Mucosa of rectum (tissue), 2 donors: ENCODE data around the gene PANK1.

ENCODE experiments used
- H3K27ac ChIP-seq, 2 donors: one replicate each; pipeline ENCODE4 v1.7.0; 2013; ENCODE audit warnings: inconsistent platforms in 2 of 2, low read depth in 2 of 2, low read length in 2 of 2
- H3K27me3 ChIP-seq, 2 donors: one replicate each; pipeline ENCODE4 v1.7.0; 2013; ENCODE audit warnings: low read length in 2 of 2; ENCODE audit not compliant: control insufficient read depth in 2 of 2, insufficient read depth in 2 of 2
- H3K36me3 ChIP-seq, 2 donors: one replicate each; pipeline ENCODE4 v1.7.0; 2013; ENCODE audit warnings: low read length in 2 of 2; ENCODE audit not compliant: control insufficient read depth in 2 of 2, insufficient read depth in 2 of 2
- H3K4me1 ChIP-seq, 2 donors: one replicate each; pipeline ENCODE4 v1.7.0; 2013; ENCODE audit warnings: low read length in 2 of 2, mild to moderate bottlenecking in 1 of 2; ENCODE audit not compliant: control insufficient read depth in 2 of 2, insufficient read depth in 2 of 2
- H3K4me3 ChIP-seq, 2 donors: one replicate each; pipeline ENCODE4 v1.7.0; 2013; ENCODE audit warnings: low read length in 2 of 2
- H3K9ac ChIP-seq, 2 donors: one replicate each; pipeline ENCODE4 v1.7.0; 2013; ENCODE audit warnings: low read length in 2 of 2, low read depth in 1 of 2, mild to moderate bottlenecking in 1 of 2
- H3K9me3 ChIP-seq, 2 donors: one replicate each; pipeline ENCODE4 v1.7.0; 2013; ENCODE audit warnings: low read length in 2 of 2; ENCODE audit not compliant: control insufficient read depth in 2 of 2
- donor health status: healthy.
- donor health status: Normal muscosa, but diverticular disease.

PANK1 gene

GRCh38 chr10:89604200-89604599, 40.8 kb downstream of the PANK1 start:
- Histone ChIP-seq H3K36me3 (peaks cover 0 to 4% of the 10 kb centered on the region in 2 donors), H3K27ac (no peak overlapping the region), H3K27me3 (no peaks in the 10 kb centered on the region), H3K9ac (no peak overlapping the region), H3K9me3 (no peaks in the 10 kb centered on the region), H3K4me3 (no peak overlapping the region), H3K4me1 (peaks cover 0 to 3% of the 10 kb centered on the region in 2 donors)

- Histone ChIP-seq H3K9ac (no peak overlapping the region), H3K9me3 (no peaks in the 10 kb centered on the region), H3K4me3 (no peak overlapping the region), H3K36me3 (peaks cover 0 to 13% of the 10 kb centered on the region in 2 donors), H3K27ac (no peak overlapping the region), H3K4me1 (peaks cover 0 to 3% of the 10 kb centered on the region in 2 donors), H3K27me3 (no peaks in the 10 kb centered on the region)
Observed at GRCh38 chr10:89602919-89603318, 42.1 kb downstream of the PANK1 start.

GRCh38 chr10:89601728-89602361, 43.2 kb downstream of the PANK1 start:
- H3K36me3 ChIP-seq = peaks cover 0 to 16% of the 10 kb centered on the region in 2 donors
- H3K27ac ChIP-seq = no peak overlapping the region
- H3K9ac ChIP-seq = no peak overlapping the region
- peaks cover 0 to 3% of the 10 kb centered on the region in 2 donors for H3K4me1 ChIP-seq
- no peak overlapping the region for H3K4me3 ChIP-seq
- H3K27me3 ChIP-seq = no peaks in the 10 kb centered on the region
- H3K9me3 ChIP-seq = no peaks in the 10 kb centered on the region

GRCh38 chr10:89600041-89600440, 45.0 kb downstream of the PANK1 start:
- Histone ChIP-seq H3K4me3 (no peak overlapping the region), H3K9me3 (no peaks in the 10 kb centered on the region), H3K4me1 (peaks cover 0 to 3% of the 10 kb centered on the region in 2 donors), H3K36me3 (peaks cover 0 to 16% of the 10 kb centered on the region in 2 donors), H3K27ac (no peak overlapping the region), H3K9ac (no peak overlapping the region), H3K27me3 (no peaks in the 10 kb centered on the region)

- no peak overlapping the region for H3K9ac ChIP-seq
- no peaks in the 10 kb centered on the region for H3K9me3 ChIP-seq
- H3K27ac ChIP-seq = no peak overlapping the region
- H3K4me3 ChIP-seq = no peak overlapping the region
- peaks cover 2 to 6% of the 10 kb centered on the region in 2 donors for H3K36me3 ChIP-seq
- no peaks in the 10 kb centered on the region for H3K27me3 ChIP-seq
- no peaks in the 10 kb centered on the region for H3K4me1 ChIP-seq
Observed at GRCh38 chr10:89593043-89593442, 52.0 kb downstream of the PANK1 start.

- Histone ChIP-seq H3K9ac (no peak overlapping the region), H3K36me3 (peaks cover 2% of the 10 kb centered on the region in 2 donors), H3K4me3 (no peak overlapping the region), H3K27ac (no peak overlapping the region), H3K9me3 (no peaks in the 10 kb centered on the region), H3K4me1 (no peaks in the 10 kb centered on the region), H3K27me3 (no peaks in the 10 kb centered on the region)
Observed at GRCh38 chr10:89592539-89592938, 52.5 kb downstream of the PANK1 start.

- no peaks in the 10 kb centered on the region for H3K9me3 ChIP-seq
- no peak overlapping the region for H3K9ac ChIP-seq
- no peak overlapping the region for H3K27ac ChIP-seq
- peaks cover 2% of the 10 kb centered on the region in 2 donors for H3K36me3 ChIP-seq
- H3K4me3 ChIP-seq = no peak overlapping the region
- no peaks in the 10 kb centered on the region for H3K4me1 ChIP-seq
- H3K27me3 ChIP-seq = no peaks in the 10 kb centered on the region
Observed at GRCh38 chr10:89591796-89592271, 53.2 kb downstream of the PANK1 start.

- H3K27ac ChIP-seq = no peak overlapping the region
- H3K9me3 ChIP-seq = no peaks in the 10 kb centered on the region
- no peaks in the 10 kb centered on the region for H3K4me1 ChIP-seq
- no peak overlapping the region for H3K9ac ChIP-seq
- peaks cover 2% of the 10 kb centered on the region in 2 donors for H3K36me3 ChIP-seq
- no peaks in the 10 kb centered on the region for H3K27me3 ChIP-seq
- H3K4me3 ChIP-seq = no peak overlapping the region
Observed at GRCh38 chr10:89591111-89591795, 53.8 kb downstream of the PANK1 start.

GRCh38 chr10:89590326-89590725, 54.7 kb downstream of the PANK1 start:
- H3K4me1 ChIP-seq = no peaks in the 10 kb centered on the region

GRCh38 chr10:89589101-89589720, 55.8 kb downstream of the PANK1 start:
- H3K27me3 ChIP-seq = no peaks in the 10 kb centered on the region
- H3K36me3 ChIP-seq = peaks cover 2 to 6% of the 10 kb centered on the region in 2 donors
- no peak overlapping the region for H3K27ac ChIP-seq
- H3K9ac ChIP-seq = no peak overlapping the region
- H3K4me1 ChIP-seq = no peaks in the 10 kb centered on the region
- H3K4me3 ChIP-seq = no peak overlapping the region
- H3K9me3 ChIP-seq = no peaks in the 10 kb centered on the region

More at GRCh38 chr10:89590326-89590725, 54.7 kb downstream of the PANK1 start:
- H3K4me3 ChIP-seq = no peak overlapping the region
- H3K9ac ChIP-seq = no peak overlapping the region
- no peaks in the 10 kb centered on the region for H3K27me3 ChIP-seq
- no peaks in the 10 kb centered on the region for H3K9me3 ChIP-seq
- no peak overlapping the region for H3K27ac ChIP-seq
- peaks cover 2 to 3% of the 10 kb centered on the region in 2 donors for H3K36me3 ChIP-seq
